Ectodermal cell (in vitro differentiated cells): ENCODE measurements around the gene PEAK3.

Experiments
- H3K27ac ChIP-seq: 2 replicates; pipeline ENCODE4 v1.7.0; 2013; ENCODE audit warnings: mild to moderate bottlenecking, low read depth, low read length; ENCODE audit not compliant: insufficient read depth, poor library complexity, severe bottlenecking
- H3K27me3 ChIP-seq: 2 replicates; pipeline ENCODE4 v1.7.0; 2013; ENCODE audit warnings: mild to moderate bottlenecking, low read length; ENCODE audit not compliant: insufficient read depth, control insufficient read depth, poor library complexity, severe bottlenecking
- H3K36me3 ChIP-seq: one replicate; pipeline ENCODE4 v1.7.0; 2013; ENCODE audit warnings: low read length; ENCODE audit not compliant: control insufficient read depth, insufficient read depth
- H3K4me1 ChIP-seq: one replicate; pipeline ENCODE4 v1.7.0; 2013; ENCODE audit warnings: low read length; ENCODE audit not compliant: control insufficient read depth, insufficient read depth
- H3K4me3 ChIP-seq: 2 replicates; pipeline ENCODE4 v1.7.0; 2013; ENCODE audit warnings: low read depth, low read length, control low read depth; ENCODE audit not compliant: insufficient read depth
- H3K9me3 ChIP-seq: 2 replicates; pipeline ENCODE4 v1.7.0; 2013; ENCODE audit warnings: mild to moderate bottlenecking, low read length, moderate library complexity; ENCODE audit not compliant: control insufficient read depth
- WGBS, 2 experiments: methylation state at CpG; one replicate each; pipeline ENCODE4 v1.1.7; 2013; ENCODE audit warnings: missing lambda C conversion rate in 2 of 2; 5-methylcytosine and 5-hydroxymethylcytosine counted together

PEAK3 gene

GRCh38 chr19:2315818-2316353 is 33.9 kb upstream of the PEAK3 start:
- H3K9me3 ChIP-seq: peaks cover 3% of the 10 kb centered on the region
- no peaks in the 10 kb centered on the region for H3K4me1 ChIP-seq
- 36 to 38% methylated on average over 22 of the region's 22 CpGs for WGBS, 2 experiments
- no peak overlapping the region for H3K27ac ChIP-seq
- H3K4me3 ChIP-seq: no peak overlapping the region
- peaks cover 13% of the 10 kb centered on the region for H3K27me3 ChIP-seq
- no peaks in the 10 kb centered on the region for H3K36me3 ChIP-seq

- Histone ChIP-seq H3K27me3 (peaks cover 13% of the 10 kb centered on the region), H3K4me3 (no peak overlapping the region), H3K9me3 (peaks cover 3% of the 10 kb centered on the region), H3K36me3 (no peaks in the 10 kb centered on the region), H3K4me1 (no peaks in the 10 kb centered on the region), H3K27ac (no peak overlapping the region)
- WGBS, 2 experiments: 90 to 92% methylated on average over 7 of the region's 7 CpGs
These were observed 33.3 kb upstream of the PEAK3 start for GRCh38 chr19:2315121-2315817.

GRCh38 chr19:2312820-2313501 is 31.0 kb upstream of the PEAK3 start:
- Histone ChIP-seq H3K36me3 (no peaks in the 10 kb centered on the region), H3K9me3 (peaks cover 3% of the 10 kb centered on the region), H3K4me1 (no peaks in the 10 kb centered on the region), H3K27me3 (peaks cover 20% of the 10 kb centered on the region), H3K4me3 (no peak overlapping the region), H3K27ac (no peak overlapping the region)
- 58 to 62% methylated on average over 28 of the region's 28 CpGs for WGBS, 2 experiments

DNA sequence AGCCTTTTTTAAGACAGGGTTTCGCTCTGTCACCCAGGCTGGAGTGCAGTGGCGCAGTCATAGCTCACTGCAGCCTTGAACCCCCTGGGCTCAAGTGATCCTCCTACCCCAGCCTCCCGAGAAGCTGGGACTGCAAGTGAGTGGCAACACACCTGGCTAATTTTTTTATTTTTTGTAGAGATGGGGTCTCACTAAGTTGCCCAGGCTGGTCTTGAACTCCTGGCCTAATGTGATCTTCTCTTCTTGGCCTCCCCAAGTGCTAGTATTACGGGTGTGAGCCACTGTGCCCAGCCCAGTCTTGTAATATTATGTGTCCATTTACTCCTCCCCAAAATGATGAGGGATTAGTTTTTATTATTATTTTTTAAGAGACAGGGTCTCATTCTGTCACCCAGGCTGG is 29.1 kb upstream of the PEAK3 start:
- 90 to 93% methylated on average over 4 of the region's 4 CpGs for WGBS, 2 experiments
- Histone ChIP-seq H3K4me1 (no peaks in the 10 kb centered on the region), H3K27ac (no peak overlapping the region), H3K27me3 (peaks cover 35% of the 10 kb centered on the region), H3K4me3 (no peak overlapping the region), H3K9me3 (peaks cover 3% of the 10 kb centered on the region), H3K36me3 (no peaks in the 10 kb centered on the region)

DNA sequence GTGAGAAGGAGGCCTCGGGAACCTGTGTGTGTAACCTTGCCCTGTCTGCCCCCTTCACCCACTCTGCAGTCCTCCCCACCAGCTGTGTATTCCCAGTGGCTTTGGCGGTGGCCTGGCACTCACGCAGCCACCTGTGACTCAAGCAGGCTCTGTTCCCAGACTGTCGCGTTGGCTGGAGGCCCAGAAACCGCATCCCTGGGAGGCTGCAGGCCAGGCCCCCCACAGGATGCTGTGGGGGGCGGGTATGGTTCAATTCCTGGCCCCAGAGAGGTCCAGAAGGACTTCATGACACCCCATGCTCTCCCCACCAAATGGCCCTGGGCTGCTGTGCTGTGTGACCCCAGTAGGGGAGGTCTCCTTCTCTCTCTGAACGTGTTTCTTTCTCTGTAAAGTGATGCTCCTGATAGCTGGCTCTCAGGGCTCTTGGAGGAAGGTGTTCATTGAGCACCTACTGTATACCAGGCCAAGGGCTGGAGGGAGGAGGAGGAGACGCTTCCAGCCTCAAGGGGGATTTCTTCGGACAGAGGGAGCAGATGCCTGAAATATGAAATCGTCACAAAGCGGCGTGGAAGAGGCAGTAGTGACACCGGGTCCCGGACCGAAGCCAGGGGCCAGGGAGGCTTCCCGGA is 27.9 kb upstream of the PEAK3 start:
- H3K27ac ChIP-seq: no peak overlapping the region
- peaks cover under 1% of the 10 kb centered on the region for H3K9me3 ChIP-seq
- H3K4me1 ChIP-seq: no peaks in the 10 kb centered on the region
- no peaks in the 10 kb centered on the region for H3K36me3 ChIP-seq
- WGBS, 2 experiments: 83 to 87% methylated on average over 17 of the region's 17 CpGs
- H3K27me3 ChIP-seq: peaks cover 35% of the 10 kb centered on the region
- no peak overlapping the region for H3K4me3 ChIP-seq

DNA sequence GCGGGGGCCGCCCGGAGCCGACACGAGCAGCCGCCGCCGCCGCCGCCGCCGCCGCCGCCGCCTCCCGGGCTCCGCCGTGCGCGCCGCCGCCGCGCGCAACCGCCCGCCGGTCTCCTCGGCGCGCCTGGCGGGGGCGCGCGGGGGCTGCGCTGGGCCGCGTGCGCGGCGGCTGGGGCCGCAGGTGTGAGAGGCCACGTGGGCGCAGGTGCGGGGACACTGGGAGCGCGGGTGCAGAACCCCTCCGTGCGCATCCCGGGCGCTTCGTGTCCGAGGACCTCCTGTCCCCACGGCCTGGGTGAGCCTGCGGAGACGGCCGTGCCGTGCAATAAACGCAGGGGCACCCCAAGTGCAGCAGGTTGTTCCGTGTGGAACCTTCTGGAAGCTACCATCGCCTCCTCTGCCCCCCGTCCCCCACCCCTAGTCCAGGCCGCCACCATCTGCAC is 26.2 kb upstream of the PEAK3 start, which contains the start of gene LINGO3:
Gene LINGO3, minus strand, starts transcription at position 41 of the 443 bp plus-strand sequence. CDS start 16,378 bp downstream, outside the sequence.
- 13 to 14% methylated on average over 63 of the region's 63 CpGs for WGBS, 2 experiments
- no peak within 1 kb of the TSS for H3K27ac ChIP-seq
- H3K4me3 ChIP-seq: peak within 1 kb of the TSS; percentile 23
- H3K36me3 ChIP-seq: no peaks in the 10 kb centered on the region
- H3K9me3 ChIP-seq: no peaks in the 10 kb centered on the region
- peaks cover 38% of the 10 kb centered on the region for H3K27me3 ChIP-seq
- no peaks in the 10 kb centered on the region for H3K4me1 ChIP-seq

GRCh38 chr19:2307518-2308012 is 25.6 kb upstream of the PEAK3 start:
- no peaks in the 10 kb centered on the region for H3K9me3 ChIP-seq
- H3K4me3 ChIP-seq: no peak overlapping the region
- 67 to 69% methylated on average over 33 of the region's 33 CpGs for WGBS, 2 experiments
- H3K4me1 ChIP-seq: no peaks in the 10 kb centered on the region
- no peak overlapping the region for H3K27ac ChIP-seq
- H3K27me3 ChIP-seq: peaks cover 34% of the 10 kb centered on the region
- H3K36me3 ChIP-seq: no peaks in the 10 kb centered on the region

DNA sequence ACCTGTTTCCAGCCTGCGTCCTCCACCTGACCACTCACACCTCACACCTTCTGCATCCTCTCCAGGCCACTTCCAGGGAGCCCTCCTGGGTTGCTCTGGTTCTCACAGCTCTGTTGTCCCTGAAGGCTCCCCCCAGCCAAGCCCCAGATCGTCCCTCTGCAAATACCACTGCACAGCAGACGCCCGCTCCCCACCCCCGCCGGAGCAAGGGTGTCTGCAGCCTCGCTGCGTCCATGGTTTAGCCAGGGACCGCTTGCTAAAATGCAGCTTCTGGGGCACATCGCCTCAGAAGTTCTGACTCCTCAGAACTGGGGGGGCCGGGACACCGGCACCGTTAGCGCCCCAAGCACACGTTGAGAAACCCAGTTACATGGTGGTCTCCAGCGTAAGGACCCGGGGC is 25.0 kb upstream of the PEAK3 start:
- Histone ChIP-seq H3K4me3 (no peak overlapping the region), H3K27ac (no peak overlapping the region), H3K27me3 (peaks cover 33% of the 10 kb centered on the region), H3K9me3 (no peaks in the 10 kb centered on the region), H3K4me1 (no peaks in the 10 kb centered on the region), H3K36me3 (no peaks in the 10 kb centered on the region)
- WGBS, 2 experiments: 84 to 85% methylated on average over 17 of the region's 17 CpGs

- H3K36me3 ChIP-seq: no peaks in the 10 kb centered on the region
- no peaks in the 10 kb centered on the region for H3K4me1 ChIP-seq
- no peak overlapping the region for H3K27ac ChIP-seq
- no peak overlapping the region for H3K4me3 ChIP-seq
- peaks cover 34% of the 10 kb centered on the region for H3K27me3 ChIP-seq
- H3K9me3 ChIP-seq: no peaks in the 10 kb centered on the region
- 83 to 86% methylated on average over 19 of the region's 19 CpGs for WGBS, 2 experiments
These were observed 24.4 kb upstream of the PEAK3 start for GRCh38 chr19:2306281-2306806.
